SHP77 treated with DMSO at 0.1 percent for 48 hours (cell line): ENCODE measurements around the gene NR4A3.
"Not testable (repeated sequence)": the region's sequence is repeated elsewhere in the genome, so short reads cannot be mapped to it uniquely, and the experiment has no call there.

Experiments
- DNase-seq: peaks from one replicate; lab custom pipeline; 2025; lab: John Stamatoyannopoulos, UW

The NR4A3 gene

DNA sequence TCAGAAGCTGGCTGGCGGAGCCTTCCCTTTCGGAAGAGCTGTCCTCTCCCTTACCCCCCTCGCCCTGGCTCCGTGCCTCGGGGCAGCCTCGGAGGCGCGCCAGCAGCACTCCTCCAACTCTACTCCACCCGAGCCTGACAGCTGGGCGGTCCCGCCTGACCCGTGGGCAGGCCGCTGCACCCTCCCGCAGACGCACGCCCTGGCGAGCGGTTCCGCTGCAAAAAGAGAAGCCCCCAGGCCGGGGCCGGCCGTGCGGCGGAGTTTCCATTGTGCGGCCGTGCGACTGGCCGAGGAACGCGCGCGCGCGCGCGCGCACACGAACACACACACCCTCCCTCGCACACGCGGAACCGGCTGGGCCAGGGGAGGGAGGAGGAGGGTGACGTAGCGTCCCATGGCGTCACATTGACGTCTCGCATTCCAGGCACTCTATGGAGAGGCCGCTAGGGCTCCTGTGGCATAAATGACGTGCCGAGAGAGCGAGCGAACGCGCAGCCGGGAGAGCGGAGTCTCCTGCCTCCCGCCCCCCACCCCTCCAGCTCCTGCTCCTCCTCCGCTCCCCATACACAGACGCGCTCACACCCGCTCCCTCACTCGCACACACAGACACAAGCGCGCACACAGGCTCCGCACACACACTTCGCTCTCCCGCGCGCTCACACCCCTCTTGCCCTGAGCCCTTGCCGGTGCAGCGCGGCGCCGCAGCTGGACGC is at the start of gene NR4A3:
Gene NR4A3, plus strand, starts transcription at position 490 of the 713 bp plus-strand sequence. CDS start 6,158 bp downstream, outside the sequence.
- peak; percentile 89 for DNase-seq

DNA sequence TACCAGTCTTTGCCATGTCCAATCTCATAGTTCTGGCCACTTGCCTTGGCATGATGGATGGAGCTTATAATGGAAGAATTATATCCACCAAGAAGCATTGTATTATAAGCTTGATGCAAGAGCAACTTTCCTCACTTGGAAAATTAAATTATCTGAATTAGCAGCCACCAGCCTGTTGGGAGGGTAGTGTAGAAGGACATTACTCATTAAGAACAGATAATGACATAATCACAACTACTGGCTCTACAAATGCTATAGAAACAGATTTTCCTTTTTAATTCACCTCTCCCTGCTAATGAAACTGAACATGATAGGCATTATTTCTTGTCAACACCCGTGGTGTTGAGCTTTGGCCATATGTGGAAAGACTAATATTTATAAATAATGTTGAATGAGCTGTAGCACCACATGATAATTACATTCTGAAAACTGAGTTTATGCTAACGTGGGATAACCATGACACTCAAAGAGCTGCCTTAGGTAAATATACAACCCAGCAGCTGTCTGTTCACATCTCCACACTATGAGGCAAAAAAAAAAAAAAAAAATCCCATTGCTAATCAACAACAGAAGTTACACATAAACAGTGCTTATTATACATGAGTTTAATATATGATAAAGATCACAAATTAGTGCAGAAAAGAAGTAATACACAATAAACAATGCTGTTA is 48.1 kb upstream of the NR4A3 start:
- DNase-seq, result no peak

DNA sequence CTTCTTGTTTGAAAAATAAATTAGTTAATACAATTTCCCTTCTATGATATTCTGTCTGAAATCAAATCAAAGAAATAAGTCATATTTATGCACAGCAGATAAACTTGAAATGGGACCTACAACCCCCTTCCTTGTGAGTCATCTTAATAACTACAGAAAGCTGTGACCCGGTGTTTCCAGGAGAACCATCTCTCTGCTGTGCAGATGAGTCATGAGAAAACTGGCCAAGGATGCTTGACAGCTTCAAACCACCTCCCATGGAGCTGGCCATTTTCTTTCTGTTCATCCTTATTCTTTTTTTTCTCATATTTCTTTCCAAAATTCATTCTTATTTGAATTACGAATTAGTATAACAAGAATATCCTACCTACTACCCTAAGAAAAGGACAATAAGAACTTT is 43.4 kb upstream of the NR4A3 start:
- DNase-seq, result no peak

DNA sequence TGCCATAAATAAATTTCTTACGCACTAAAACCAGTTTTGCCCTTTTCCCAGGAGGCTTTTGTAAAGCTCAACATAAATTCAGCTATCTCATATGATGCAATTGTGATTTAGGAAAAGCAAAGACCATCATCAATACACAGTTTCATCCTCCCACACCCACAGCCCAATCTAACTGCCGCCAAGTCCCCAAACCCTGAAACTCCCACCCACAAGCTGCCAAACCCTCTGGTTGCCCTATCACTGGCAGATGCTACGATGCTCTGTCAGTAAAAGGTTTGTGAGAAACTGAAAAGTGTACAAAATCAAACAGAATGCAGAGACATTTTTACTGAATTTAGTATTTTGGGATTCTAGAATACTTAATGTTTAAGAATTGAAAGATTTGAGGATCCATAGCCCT is 42.8 kb upstream of the NR4A3 start:
- no peak for DNase-seq

DNA sequence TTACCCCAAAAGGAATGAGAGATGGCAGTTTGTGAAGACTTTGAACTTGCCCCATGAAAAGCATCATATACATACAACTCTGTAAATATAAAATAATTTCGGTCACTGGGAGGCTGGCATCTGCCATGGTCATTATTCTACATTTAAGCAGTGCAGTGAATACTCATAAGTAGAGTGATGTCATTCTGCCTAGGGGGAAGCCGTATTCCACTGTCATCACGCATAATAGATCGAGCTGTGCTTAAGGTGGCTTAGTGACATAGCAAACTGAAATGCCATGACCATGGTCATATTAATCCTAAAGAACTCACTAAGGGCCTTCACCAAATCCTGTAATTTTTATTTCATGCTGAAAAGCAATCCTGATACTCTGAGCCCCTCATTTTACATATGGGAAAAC is 42.4 kb upstream of the NR4A3 start:
- DNase-seq, result no peak

DNA sequence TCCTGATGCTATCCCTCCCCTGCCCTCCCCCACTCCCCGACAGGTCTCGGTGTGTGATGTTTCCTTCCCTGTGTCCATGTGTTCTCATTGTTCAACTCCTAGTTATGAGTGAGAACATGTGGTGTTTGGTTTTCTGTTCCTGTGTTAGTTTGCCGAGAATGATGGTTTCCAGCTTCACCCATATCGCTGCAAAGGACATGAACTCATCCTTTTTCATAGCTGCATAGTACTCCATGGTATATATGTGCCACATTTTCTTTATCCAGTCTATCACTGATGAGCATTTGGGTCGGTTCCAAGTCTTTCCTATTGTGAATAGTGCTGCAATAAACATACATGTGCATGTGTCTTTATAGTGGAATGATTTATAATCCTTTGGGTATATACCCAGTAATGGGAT is 39.3 kb upstream of the NR4A3 start:
- not testable (repeated sequence) for DNase-seq

DNA sequence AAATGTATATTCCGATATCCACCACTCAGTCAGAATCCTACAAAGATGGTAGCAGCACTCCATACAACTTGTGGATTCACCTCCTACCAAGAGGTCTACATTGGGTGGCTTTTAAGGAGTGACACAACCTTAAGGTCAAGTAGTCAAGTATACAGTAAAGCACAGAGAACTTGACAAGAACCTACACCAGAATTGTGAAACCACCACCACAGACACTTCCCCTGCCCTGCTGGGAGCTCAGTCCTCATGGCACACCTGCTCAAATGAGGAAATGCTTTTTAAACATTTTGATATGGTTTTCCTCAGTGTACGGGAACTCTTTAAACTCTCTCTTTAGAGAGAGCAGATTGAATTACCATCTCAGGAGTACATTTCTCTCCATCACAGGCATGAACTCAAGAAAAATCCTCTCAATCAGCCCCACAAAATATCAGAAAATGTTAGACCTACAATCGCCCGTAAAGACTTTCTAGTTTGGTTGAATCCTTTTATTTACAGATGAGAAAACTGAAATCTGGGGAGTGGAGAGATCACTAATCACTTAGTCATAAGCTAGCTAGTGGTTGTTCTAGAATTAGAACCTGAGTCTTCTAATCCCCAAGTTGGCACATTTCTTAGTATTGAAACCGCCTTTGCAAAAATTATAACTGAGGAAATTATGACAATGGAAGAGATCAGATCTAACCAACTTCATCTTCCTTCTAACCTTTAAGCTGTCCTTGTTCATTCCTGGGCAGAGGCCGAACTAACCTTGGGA is 38.5 kb upstream of the NR4A3 start:
- DNase-seq, result no peak

DNA sequence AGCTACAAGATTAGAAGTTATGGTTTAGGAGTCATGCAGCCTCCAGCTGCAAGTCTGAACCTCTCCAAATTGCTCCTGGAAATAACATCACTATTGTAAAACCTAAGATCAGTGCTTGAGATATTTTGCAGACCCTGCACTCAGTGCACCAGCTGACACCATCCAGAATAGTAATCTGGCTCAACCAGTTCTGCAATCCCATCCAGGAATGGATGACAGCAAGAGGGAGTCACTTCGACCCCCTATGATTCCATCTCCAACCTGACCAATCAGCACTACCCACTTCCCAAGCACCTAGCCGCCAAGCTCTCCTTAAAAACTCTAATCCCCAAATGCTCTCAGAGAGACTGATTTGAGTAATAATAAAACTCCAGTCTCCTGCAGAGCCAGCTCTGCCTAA is 37.9 kb upstream of the NR4A3 start:
- DNase-seq, result no peak

DNA sequence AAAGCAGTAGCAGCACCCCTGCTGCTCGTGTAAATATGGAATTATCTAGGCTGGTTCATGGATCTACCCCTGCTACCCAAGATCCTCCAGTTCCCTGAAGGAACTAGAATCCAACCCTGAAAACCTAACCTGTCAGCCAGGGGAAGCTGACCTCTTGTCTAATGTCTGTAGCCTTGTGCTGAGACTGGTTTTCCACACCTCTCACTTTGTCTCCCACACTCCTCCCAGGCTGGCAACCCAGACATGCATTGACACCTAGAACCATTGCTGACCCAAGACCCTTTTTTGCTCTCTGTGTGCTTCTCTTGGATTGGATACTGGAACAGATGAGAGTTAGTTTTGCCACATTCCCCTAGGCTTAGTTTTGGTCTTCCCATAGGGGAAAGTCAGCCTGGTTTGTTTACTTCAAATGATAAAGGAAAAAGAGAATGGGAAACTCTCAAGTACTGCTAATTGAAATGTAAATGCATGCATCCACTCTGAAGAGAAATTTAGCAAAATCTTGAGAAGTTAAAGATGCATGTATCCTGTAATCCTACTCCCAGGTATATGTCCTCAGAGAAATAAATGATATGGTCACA is 36.6 kb upstream of the NR4A3 start:
- DNase-seq, result no peak

DNA sequence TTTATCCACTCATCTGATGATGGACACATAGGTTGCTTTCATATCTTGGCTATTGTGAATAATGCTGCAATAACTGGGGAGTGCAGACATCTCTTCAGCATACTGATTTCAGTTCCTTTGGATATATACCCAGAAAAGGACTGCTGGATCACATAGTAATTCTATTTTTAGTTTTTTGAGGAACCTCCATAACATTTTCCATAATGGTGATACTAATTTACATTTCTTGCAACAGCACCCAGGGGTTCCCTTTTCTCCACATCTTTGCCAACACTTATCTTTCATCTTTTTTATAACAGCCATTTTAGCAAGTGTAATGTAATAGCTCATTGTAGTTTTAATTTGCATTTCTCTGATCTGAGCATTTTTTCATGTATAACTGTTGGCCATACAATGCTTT is 34.1 kb upstream of the NR4A3 start:
- DNase-seq, result no peak

DNA sequence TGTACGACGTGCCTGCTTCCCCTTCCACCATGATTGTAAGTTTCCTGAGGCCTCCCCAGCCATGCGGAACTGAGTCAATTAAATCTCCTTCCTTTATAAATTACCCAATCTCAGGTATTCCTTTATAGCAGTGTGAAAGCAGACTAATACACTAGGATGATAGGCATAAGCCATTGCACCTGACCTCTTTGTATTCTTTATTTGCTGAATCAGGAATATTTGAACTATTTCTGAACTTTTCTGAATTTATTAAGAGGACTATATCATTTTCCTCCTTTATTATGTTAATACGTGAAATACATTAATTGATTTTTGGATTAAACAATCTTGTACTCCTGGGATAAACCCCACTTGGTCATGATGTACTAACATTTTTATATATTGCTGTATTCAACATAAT is 28.2 kb upstream of the NR4A3 start:
- no peak for DNase-seq

DNA sequence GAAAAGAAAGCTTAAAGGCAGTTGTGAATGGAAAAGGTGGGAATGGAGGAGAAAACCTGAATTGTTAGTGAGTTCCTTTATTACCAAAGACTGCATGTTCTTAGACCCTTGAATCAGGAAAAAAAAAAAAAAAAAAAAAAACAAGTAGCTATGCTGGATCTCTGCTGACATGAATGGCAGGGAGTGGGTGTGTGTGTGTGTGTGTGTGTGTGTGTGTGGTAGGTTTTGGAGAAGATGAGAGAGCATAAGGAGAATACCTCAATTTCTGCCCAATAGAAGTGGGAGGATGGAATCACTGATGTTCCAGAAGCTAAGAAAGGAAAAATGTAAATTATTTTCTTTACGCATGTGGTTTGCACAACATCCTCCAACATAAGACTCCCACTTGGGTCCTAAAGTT is 25.5 kb upstream of the NR4A3 start:
- DNase-seq, result no peak

DNA sequence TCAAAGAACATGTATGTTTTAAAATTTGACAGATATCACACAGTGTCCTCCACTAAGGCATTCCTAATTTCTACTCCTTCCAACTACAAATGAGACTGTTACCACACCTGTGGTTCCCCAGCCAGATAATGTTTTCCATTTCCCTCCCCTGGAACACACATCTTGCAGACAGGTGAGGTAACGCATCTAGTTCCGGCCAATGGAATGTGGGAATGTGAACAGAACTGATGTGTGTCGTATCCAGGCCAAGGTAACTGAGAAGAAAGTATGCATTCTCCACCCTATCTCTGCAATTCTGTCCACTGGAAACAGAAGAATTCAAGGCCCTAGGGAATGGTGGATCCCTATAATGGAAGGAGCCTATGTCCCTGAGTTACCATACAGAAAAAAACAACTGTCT is 19.9 kb upstream of the NR4A3 start:
- no peak for DNase-seq

DNA sequence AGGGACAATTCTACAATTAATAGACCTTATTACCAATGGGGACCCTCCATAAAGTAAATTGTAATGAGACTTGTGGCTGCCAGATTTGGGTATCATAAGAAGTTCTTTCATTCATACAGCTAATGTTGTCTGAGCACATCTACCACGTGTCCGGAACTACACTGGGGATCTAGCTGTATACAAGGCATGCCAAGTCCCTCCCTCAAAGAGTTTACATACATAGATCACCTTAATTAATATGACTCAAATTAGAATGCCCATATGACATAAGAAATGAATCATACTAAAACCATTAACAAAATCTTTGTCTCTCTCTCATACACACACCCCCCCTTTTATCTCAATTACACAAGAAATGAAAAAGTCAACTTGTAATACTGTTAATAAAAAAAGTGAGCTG is 18.0 kb upstream of the NR4A3 start:
- DNase-seq, result no peak

DNA sequence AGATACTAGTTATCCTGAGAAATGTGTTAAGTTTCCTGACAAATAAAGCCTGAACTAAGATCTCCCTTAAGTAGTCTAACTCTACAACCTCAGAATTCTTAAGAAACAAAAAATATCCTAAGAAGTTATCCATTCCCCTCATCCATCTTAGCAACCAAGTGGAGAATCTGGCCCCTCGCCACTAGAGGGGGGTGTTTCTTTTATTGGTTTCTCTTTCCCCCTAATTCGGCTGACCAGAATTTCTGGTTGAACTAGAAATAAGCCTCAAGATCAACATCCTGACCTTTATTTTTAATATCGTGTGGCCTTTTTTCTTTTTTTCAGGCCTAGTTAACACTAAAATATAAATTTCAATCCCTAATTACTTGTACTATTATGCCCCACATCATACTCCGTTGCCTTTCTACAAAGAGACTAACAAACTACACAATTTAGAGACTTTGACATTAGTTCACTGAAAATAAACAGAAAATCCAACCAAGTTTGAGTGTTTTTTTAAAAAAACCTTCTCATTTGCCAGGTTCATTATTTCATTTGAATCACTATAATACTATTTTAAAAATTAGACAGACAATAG is 14.3 kb upstream of the NR4A3 start:
- peak; percentile 28 for DNase-seq

DNA sequence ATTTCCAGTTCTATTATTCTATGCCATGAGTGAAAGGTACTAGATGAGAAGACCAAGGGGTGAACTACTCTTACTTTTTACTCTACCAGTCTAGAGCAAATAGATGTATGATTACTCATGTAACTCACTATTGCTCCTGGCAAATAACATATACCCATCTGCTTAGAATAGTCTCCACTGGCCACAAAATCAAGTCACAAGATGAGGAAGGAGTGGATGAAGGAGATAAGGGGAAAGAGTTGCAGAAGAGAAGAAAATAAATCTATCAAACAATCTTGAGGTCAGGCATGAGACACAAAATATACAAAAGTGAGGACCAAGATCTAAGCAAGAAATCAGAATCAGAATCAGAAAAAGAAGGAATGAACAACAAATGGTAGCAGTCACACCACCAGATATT is 13.7 kb upstream of the NR4A3 start:
- DNase-seq, result no peak

DNA sequence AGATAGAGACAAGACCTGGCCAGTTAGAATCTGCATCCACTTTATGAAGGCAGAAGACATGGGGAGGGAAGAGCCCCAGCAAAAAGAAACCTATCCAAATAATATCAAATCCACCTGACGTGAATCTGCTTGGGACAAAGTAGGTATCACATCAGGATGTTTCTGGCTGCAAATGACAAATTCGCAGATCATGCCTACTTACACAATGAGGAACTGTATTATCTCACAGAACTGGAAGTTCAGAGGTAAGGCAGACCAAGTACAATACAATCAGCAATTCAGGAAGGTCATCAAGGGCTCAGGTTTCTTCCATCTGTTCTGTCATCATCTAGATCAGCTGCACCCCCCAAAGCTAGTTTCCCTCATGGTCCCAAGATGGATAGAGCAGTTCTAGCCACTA is 13.2 kb upstream of the NR4A3 start:
- DNase-seq, result no peak

DNA sequence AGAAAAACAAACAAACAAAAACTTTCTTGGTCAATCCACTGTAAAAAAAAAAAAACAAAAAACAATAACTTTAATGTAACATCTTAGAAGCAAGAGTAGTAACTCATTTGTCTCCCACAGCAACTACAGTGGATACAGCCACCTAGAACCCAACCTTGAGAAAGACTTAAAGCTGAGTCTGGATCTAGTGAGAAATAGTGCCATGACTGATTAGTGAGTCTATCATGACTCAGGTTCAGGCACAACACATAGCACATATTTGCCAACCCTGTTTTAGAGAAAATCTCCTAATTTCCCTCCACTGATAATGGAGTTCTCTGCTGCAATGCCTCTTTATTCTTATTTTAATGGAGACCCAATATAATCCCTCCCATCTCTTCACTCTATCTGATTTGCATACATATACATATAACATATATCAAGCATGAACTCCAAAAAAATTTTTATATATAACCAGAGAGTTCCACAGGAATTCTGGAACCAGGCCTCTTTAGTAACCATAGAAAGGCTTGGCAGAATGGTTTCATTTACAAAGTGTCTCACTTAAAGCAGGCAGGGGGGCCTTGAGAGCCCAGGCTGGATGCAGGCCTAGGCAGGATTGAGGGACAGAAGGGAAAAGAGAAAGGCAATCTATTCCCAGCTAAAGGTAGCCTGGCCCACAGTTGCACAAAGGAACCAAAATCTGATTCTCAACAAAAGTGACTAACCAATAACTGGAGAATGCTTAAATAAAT is 11.9 kb upstream of the NR4A3 start:
- DNase-seq, result no peak

DNA sequence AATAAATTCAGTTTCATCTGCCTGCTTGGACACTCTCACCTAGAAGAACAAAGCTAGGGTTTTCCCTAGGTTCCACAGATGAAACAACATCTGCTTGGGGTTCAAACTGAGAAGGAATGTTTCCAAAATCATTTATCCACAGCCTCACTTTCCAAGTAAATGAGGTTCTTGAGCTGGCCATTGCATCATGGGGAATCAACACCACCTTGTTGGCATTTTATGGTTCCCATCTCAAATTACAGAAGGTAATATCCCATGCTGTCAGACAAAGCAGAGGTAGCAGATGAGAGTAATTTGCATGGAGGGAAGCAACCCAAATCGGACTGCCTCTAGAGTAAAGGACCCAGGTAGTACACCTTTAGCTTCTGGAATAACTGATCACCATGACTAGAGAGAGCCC is 10.5 kb upstream of the NR4A3 start:
- no peak for DNase-seq

DNA sequence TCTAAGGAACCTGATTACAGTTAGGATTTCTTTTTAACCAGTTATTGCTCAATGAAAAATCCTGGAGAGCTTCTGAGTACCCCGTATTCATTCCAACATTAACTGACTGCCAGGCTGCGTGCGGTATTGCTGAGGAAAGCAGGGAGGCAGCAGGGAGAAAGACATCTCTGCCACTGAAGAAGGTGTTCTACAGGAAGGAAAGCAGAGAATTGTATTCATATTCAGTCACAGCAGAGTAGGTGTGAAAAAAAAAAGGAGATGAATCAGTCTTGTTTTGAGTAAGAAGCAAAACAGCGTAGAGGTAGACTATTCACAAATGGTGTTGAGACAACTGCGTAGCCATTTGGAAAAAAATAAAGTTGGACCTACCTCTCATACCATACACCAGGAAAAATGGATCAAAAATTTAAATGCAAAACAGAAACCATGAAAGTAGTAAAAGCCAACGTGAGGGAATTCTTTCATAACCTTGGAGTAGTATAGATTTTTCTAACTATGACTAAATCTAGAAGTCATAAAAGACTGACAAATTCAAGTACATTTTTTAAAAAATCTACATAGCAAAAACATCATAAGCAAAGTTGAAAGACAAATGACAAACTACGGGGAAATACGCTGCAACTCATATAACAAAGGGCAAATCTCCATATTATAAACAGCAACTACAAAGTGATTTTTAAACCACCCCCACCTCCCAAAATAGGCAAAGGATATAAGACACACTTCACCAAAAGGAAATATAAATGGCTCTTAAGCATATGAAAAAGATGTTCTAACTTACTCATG is 9.9 kb upstream of the NR4A3 start:
- DNase-seq, result no peak

DNA sequence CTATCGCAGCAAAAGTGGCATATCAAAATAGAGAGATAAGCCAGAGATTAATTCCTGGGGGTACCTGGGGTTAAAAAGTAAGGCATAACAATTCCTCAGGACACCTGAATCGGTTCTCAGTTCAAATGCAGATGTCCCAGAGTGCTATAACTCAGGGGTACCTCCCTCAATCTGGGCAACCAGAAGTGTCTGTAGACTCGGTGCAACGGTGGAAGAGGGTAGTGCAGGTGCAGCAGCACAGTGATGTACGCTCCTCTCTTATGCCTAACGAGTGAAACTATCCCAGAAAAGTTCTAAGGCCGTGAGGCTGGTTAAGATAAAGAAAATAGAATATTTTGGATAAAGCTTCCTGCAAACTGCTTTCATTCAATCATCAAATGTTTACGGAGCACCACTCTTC is 7.9 kb upstream of the NR4A3 start:
- DNase-seq, result no peak
